C4-2B (cell line): ENCODE data around the gene GHDC.

Experiments
- H3K27ac ChIP-seq: fragments of 450-650 bp; 2 replicates; pipeline ENCODE4 v1.5.1; 2017
- ZFX ChIP-seq: fragments of 450-650 bp; IDR thresholded peaks from 2 replicates; pipeline ENCODE4 v1.6.1; 2017
- TF ChIP-seq, protein P1 (sequence below): fragments of 450-650 bp; conservative IDR thresholded peaks from 2 replicates; pipeline ENCODE4 v1.5.1; 2017; ENCODE audit warnings: mild to moderate bottlenecking

GHDC gene

GRCh38 chr17:42200706-42201457 is 6.6 kb upstream of the GHDC start:
- TF ChIP-seq, protein P1, sequence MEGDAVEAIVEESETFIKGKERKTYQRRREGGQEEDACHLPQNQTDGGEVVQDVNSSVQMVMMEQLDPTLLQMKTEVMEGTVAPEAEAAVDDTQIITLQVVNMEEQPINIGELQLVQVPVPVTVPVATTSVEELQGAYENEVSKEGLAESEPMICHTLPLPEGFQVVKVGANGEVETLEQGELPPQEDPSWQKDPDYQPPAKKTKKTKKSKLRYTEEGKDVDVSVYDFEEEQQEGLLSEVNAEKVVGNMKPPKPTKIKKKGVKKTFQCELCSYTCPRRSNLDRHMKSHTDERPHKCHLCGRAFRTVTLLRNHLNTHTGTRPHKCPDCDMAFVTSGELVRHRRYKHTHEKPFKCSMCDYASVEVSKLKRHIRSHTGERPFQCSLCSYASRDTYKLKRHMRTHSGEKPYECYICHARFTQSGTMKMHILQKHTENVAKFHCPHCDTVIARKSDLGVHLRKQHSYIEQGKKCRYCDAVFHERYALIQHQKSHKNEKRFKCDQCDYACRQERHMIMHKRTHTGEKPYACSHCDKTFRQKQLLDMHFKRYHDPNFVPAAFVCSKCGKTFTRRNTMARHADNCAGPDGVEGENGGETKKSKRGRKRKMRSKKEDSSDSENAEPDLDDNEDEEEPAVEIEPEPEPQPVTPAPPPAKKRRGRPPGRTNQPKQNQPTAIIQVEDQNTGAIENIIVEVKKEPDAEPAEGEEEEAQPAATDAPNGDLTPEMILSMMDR = no peak
- TF ChIP-seq ZFX = no peak
- H3K27ac ChIP-seq = no peak overlapping the region

DNA sequence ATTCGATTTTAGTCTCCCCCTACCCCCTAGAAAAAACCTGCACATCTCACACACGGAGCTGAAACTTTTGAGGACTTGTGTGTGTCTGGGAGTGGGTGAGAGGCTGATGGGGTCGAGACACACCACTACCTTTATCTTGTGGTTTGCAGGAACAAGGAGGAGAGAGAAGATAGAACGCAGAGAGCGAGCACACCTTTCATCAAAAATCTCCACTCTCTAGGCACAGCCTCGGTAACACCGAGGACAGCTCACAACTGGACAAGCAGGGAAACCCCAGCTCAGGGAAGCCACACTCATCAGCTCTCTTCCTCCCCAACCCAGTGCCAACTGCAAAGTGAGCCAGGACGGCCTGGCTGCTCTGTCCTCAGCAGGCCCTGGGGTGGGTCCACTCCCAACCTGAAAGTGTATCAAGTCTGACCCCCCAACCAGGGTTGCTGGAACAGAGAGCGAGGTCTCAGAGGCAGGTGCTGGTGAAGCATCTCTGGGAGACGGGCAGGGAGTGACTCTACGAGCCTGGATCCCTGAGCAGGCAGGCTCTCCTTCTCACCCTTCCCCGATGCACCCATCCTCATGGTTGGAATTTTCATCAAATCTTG is 5.2 kb upstream of the GHDC start:
- TF ChIP-seq ZFX = no peak
- TF ChIP-seq, protein P1 = no peak
- H3K27ac ChIP-seq = no peak overlapping the region

- no peak for TF ChIP-seq ZFX
- TF ChIP-seq, protein P1 = no peak
Measured at GRCh38 chr17:42198897-42199296, 4.6 kb upstream of the GHDC start.

GRCh38 chr17:42197564-42198156 is 3.4 kb upstream of the GHDC start:
- TF ChIP-seq, protein P1 = no peak
- TF ChIP-seq ZFX = no peak
- H3K27ac ChIP-seq = no peak overlapping the region

More at GRCh38 chr17:42198897-42199296, 4.6 kb upstream of the GHDC start:
- no peak overlapping the region for H3K27ac ChIP-seq

DNA sequence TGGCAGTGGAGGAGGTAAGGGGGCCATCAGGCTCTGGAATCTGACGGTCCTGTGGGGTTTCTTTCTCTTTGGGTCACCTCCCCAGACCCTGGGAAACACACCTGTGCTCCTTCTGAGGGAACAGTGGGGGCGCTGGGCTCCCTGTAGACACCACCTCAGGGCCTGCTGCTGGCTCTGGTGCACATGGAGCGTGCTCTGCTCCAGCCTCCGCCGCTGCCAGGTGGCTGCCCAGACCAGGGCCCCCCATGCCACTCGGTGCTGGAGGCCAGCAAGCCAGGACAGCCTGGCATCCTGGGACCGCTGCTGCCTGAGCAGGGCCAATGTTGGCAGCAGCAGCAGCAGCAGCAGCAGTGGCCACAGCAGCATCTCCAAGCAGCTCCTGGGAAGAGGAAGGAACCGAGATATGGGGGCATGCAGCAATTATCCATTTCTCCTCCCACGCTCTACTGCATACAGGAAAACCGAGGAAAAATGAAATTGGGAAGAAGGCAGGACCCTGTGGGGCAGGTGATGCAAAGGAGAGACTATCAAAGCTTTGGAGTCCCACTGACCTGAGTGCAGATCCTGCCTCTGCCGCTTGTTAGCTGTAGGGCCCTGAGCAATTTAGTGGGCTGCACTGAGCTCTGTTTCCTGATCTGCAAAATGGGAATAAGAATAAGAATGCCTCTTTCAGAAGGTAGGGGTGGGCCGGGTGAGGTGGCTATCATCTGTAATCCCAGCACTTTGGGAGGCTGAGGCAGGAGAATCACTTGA is 902 bp downstream of the GHDC start:
- H3K27ac ChIP-seq = peak overlapping the region; percentile 62
- no peak for TF ChIP-seq ZFX
- TF ChIP-seq, protein P1 = no peak

DNA sequence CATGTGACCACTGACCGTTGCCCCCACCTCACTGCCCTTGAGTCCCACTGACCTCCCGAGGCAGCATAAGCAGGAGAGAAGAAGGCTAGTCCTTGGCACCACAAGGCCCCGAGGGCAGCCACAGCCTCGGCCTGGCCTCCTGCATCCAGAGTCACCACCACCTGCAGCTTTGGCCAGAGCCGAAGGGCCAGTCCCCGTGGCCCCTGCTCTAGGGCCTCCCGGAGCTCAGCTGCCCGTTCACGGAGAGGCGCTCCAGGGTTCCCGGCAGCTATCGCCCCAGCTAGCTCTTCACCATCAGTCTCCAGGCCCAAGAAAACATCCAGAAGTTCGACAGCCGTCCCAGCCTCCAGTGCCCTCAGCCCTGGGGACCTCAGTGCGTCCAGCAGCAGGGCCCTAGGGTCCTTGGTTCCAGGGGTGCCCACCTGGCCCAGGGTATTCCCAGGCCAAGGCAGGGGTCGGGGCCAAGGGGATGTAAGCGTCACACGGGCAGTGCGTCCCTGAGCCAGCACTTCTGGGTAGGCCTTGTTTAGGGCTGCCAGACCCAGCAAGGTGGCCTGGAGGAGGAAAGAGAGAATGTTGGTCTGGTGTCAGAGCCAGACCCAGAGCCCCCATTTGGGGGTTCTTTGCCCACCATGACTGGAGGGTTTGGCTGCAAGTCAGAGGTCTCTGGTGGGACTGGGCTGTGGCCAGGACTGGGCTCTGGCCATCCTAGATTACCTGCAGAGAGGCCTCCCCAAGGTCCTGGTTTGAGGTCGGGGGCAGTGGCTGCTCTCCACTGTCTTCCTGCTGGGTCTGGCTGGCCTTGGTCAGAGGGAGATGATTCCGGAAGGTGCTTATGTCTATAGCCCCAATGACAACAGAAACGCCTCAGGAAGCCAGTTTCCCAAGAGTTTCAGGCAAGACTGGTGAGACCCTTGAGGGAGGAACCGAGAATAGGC is 1.8 kb downstream of the GHDC start:
- H3K27ac ChIP-seq = no peak overlapping the region
- TF ChIP-seq ZFX = no peak
- TF ChIP-seq, protein P1 = no peak
